ENCODE data around the gene MMP14.
A peak's percentile ranks its signal among the peaks of the same experiment; 100 is the strongest.
"Not testable (repeated sequence)": the region's sequence is repeated elsewhere in the genome, so short reads cannot be mapped to it uniquely, and the experiment has no call there.

Gene MMP14

DNA sequence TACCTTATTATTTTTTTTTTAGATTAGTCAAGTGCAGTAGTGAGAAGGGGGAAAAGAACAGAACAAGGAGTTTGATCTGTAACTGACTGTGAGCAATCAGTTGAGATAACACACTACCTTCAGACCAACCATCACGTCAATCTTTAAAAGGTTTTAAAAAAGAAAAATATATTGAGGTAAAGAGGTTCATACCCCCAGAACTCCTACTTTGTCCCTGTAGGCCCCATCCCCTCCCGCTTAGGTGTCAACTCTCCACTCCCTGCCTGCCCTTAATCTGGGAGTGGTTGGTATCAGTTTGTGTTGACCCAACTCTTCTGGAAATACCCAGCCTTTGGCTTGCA is 16.2 kb downstream of the MMP14 start:
- H3K9me2 ChIP-seq (replicated peaks; ENCODE audit: insufficient read depth, low read length): no peaks in the 10 kb centered on the region
- peak overlapping the region; percentile 99 for H2AFZ ChIP-seq (ENCODE audit: low read length)
- no peaks in the 10 kb centered on the region for H3K9me3 ChIP-seq (replicated peaks; ENCODE audit: insufficient read depth, low read length)
- H3F3A ChIP-seq (ENCODE audit: insufficient read depth, low read length): no peaks in the 10 kb centered on the region
- TF ChIP-seq EZH2 (optimal IDR thresholded peaks at IDR 0.05; ENCODE audit: low read depth, low read length): no peak
- H3K36me3 ChIP-seq (replicated peaks; ENCODE audit: insufficient read depth, low read length): no peaks in the 10 kb centered on the region
- H3K27me3 ChIP-seq (replicated peaks; ENCODE audit: insufficient read depth, low read length): no peaks in the 10 kb centered on the region
- no peak for DNase-seq
- H3K4me3 ChIP-seq (ENCODE audit: low read length): no peak overlapping the region
- H3K4me1 ChIP-seq (ENCODE audit: low read length): peaks cover 3% of the 10 kb centered on the region; the same call in 1 of the 2 replicates
- no peak overlapping the region for H3K27ac ChIP-seq (ENCODE audit: low read length)
- no peaks in the 10 kb centered on the region for H3K79me2 ChIP-seq (ENCODE audit: low read length)
- no peak overlapping the region; the same call in 1 of the 2 replicates for H3K4me2 ChIP-seq (ENCODE audit: low read depth, low read length)
- H4K20me1 ChIP-seq (ENCODE audit: insufficient read depth, low read length): no peaks in the 10 kb centered on the region
- no peak overlapping the region for H3K9ac ChIP-seq (ENCODE audit: low read length)

DNA sequence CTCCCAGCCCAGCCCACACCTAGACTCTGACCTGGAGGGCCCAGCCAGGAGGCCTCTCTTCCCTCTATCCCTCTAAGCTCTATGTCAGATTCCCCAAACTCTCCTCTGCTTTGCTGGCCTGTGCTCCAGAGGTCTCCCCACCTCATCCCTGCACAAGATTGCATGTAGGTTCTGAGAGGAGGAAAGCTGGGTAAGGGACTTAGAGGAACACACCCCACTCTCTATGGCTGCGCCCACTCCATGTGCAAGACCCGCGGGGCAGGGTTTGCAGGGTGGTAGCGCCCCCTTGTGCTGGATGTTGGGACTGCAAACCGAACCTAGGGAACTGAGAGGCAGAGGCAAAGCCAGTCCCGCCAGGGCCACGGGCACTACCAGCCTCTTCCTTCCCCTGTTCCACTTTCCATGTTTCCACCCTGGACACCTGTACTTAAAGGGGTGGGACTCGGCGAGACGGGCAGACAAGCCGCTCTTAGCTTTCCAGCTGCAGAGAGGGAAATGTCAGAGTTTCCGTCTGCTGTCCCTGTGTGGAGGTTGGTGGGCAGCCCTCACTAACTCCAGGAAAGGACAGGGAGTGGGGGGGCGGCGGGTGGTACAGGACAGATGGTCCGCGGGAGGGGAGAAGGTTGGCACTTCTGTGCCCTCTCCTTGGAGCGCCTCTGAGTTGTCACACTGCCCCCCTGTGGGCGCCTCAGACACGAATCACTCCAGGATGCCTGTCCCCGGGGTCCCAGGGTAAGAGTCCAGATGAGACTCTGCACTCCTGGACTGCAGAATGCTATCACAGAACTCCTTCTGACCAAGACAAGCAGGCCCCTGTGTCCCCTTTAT is 16.8 kb downstream of the MMP14 start:
- peak overlapping the region; percentile 96 for H3K4me2 ChIP-seq (ENCODE audit: low read depth, low read length)
- H3K27ac ChIP-seq (ENCODE audit: low read length): no peak overlapping the region
- no peaks in the 10 kb centered on the region for H4K20me1 ChIP-seq (ENCODE audit: insufficient read depth, low read length)
- H3K4me3 ChIP-seq (ENCODE audit: low read length): peak overlapping the region; percentile 66
- peak; percentile 67 for DNase-seq
- H3K9me3 ChIP-seq (replicated peaks; ENCODE audit: insufficient read depth, low read length): no peaks in the 10 kb centered on the region
- peak overlapping the region; percentile 75 for H3K9ac ChIP-seq (ENCODE audit: low read length)
- H2AFZ ChIP-seq (ENCODE audit: low read length): peak overlapping the region; percentile 99
- H3K79me2 ChIP-seq (ENCODE audit: low read length): no peaks in the 10 kb centered on the region
- no peaks in the 10 kb centered on the region for H3K27me3 ChIP-seq (replicated peaks; ENCODE audit: insufficient read depth, low read length)
- peaks cover 3% of the 10 kb centered on the region; the same call in 1 of the 2 replicates for H3K4me1 ChIP-seq (ENCODE audit: low read length)
- no peaks in the 10 kb centered on the region for H3K36me3 ChIP-seq (replicated peaks; ENCODE audit: insufficient read depth, low read length)
- no peaks in the 10 kb centered on the region for H3K9me2 ChIP-seq (replicated peaks; ENCODE audit: insufficient read depth, low read length)
- H3F3A ChIP-seq (ENCODE audit: insufficient read depth, low read length): no peaks in the 10 kb centered on the region
- TF ChIP-seq, protein P1, sequence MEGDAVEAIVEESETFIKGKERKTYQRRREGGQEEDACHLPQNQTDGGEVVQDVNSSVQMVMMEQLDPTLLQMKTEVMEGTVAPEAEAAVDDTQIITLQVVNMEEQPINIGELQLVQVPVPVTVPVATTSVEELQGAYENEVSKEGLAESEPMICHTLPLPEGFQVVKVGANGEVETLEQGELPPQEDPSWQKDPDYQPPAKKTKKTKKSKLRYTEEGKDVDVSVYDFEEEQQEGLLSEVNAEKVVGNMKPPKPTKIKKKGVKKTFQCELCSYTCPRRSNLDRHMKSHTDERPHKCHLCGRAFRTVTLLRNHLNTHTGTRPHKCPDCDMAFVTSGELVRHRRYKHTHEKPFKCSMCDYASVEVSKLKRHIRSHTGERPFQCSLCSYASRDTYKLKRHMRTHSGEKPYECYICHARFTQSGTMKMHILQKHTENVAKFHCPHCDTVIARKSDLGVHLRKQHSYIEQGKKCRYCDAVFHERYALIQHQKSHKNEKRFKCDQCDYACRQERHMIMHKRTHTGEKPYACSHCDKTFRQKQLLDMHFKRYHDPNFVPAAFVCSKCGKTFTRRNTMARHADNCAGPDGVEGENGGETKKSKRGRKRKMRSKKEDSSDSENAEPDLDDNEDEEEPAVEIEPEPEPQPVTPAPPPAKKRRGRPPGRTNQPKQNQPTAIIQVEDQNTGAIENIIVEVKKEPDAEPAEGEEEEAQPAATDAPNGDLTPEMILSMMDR (IDR thresholded peaks at IDR 0.05; ENCODE audit: low read length): peak; percentile 65
- TF ChIP-seq EZH2phosphoT487 (IDR thresholded peaks at IDR 0.05; ENCODE audit: low read length): no peak

DNA sequence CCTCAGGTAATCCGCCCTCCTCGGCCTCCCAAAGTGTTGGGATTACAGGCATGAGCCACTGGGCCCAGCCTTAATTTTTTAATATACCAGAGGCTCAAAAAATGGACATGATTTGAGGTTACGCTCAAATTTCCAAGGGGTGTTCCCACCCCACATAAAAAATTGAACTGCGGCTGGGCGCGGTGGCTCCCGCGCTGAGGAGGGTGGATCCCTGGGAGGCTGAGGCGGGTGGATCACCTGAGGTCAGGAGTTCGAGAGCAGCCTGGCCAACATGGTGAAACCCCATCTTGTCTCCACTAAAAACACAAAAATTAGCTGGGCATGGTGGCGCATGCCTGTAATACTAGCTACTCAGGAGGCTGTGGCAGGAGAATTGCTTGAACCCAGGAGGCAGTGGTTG is 17.9 kb downstream of the MMP14 start:
- H3K9ac ChIP-seq (ENCODE audit: low read length); H4K20me1 ChIP-seq (ENCODE audit: insufficient read depth, low read length); H3K4me1 ChIP-seq (ENCODE audit: low read length); H3K4me2 ChIP-seq (ENCODE audit: low read depth, low read length); DNase-seq; H3K9me2 ChIP-seq (replicated peaks; ENCODE audit: insufficient read depth, low read length); H3K79me2 ChIP-seq (ENCODE audit: low read length); H3K4me3 ChIP-seq (ENCODE audit: low read length); H3K9me3 ChIP-seq (replicated peaks; ENCODE audit: insufficient read depth, low read length); H2AFZ ChIP-seq (ENCODE audit: low read length); H3K36me3 ChIP-seq (replicated peaks; ENCODE audit: insufficient read depth, low read length); H3K27ac ChIP-seq (ENCODE audit: low read length); H3K27me3 ChIP-seq (replicated peaks; ENCODE audit: insufficient read depth, low read length); H3F3A ChIP-seq (ENCODE audit: insufficient read depth, low read length): not testable (repeated sequence)

DNA sequence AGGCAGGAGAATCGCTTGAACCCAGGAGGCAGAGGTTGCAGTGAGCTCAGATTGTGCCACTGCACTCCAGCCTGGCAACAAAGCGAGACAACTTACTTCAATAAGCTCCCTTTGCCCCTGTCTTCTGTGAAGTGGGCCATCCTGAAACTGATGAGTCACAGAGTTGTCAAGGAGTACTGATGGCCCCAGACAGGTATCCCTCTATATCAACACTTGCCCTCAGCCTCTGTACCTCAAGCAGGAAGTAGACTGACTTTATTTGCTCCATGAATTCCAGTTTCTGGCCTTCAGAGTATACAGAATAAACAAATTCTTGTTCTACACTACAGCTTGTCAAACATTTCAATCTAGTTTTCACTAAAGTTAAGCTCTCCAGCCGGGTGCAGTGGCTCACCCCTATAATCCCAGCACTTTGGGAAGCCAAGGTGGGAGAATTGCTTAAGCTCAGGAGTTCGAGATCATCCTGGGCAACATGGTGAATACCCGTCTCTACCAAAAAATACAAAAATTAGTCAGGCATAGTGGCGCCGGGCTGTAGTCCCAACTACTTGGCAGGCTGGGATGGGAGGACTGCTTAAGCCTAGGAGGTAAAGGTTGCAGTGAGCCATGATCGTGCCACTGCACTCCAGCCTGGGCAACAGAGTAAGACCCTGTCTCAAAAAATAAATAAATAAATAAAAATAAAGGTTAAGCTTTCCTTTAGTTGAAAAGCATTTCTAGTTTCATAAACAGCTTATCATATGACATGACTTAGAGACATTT is 18.8 kb downstream of the MMP14 start:
- no peak overlapping the region for H3K27ac ChIP-seq (ENCODE audit: low read length)
- no peak overlapping the region for H3K9ac ChIP-seq (ENCODE audit: low read length)
- peaks cover 3% of the 10 kb centered on the region; the same call in 1 of the 2 replicates for H3K4me1 ChIP-seq (ENCODE audit: low read length)

More for the DNA sequence above, 18.8 kb downstream of the MMP14 start:
- no peak overlapping the region for H3K4me2 ChIP-seq (ENCODE audit: low read depth, low read length)
- no peaks in the 10 kb centered on the region for H3K36me3 ChIP-seq (replicated peaks; ENCODE audit: insufficient read depth, low read length)
- H3K79me2 ChIP-seq (ENCODE audit: low read length): no peaks in the 10 kb centered on the region
- DNase-seq: no peak
- H3K9me2 ChIP-seq (replicated peaks; ENCODE audit: insufficient read depth, low read length): no peaks in the 10 kb centered on the region
- no peaks in the 10 kb centered on the region for H4K20me1 ChIP-seq (ENCODE audit: insufficient read depth, low read length)
- TF ChIP-seq, protein P1 (IDR thresholded peaks at IDR 0.05; ENCODE audit: low read length): no peak
- TF ChIP-seq EZH2phosphoT487 (IDR thresholded peaks at IDR 0.05; ENCODE audit: low read length) (no peak), EZH2 (optimal IDR thresholded peaks at IDR 0.05; ENCODE audit: low read depth, low read length) (no peak)
- no peak overlapping the region for H3K4me3 ChIP-seq (ENCODE audit: low read length)
- H2AFZ ChIP-seq (ENCODE audit: low read length): no peak overlapping the region
- no peaks in the 10 kb centered on the region for H3F3A ChIP-seq (ENCODE audit: insufficient read depth, low read length)
- H3K9me3 ChIP-seq (replicated peaks; ENCODE audit: insufficient read depth, low read length): no peaks in the 10 kb centered on the region
- H3K27me3 ChIP-seq (replicated peaks; ENCODE audit: insufficient read depth, low read length): no peaks in the 10 kb centered on the region

Measured in MM.1S (cell line).